Panc1 (cell line): ENCODE data around the gene ZFHX2.

Experiments
- POLR2AphosphoS5 ChIP-seq: IDR thresholded peaks from 2 replicates; pipeline ENCODE4 v1.6.1; 2012; ENCODE audit warnings: mild to moderate bottlenecking, low read depth, low read length, moderate library complexity
- REST ChIP-seq, 2 experiments: IDR thresholded peaks; 2 replicates each; pipeline ENCODE4 v1.6.1; 2011 to 2012; ENCODE audit warnings: low read depth in 2 of 2, control low read depth in 1 of 2, low read length in 1 of 2, mild to moderate bottlenecking in 1 of 2, moderate library complexity in 1 of 2; ENCODE audit not compliant: insufficient read depth in 1 of 2
- TF ChIP-seq, protein P1 (sequence below): fragments of 450-650 bp; IDR thresholded peaks from 2 replicates; pipeline ENCODE4 v1.5.1; 2017; ENCODE audit warnings: mild to moderate bottlenecking

GRCh38 chr14:23517650-23518326 lies 33.8 kb downstream of the ZFHX2 start:
- TF ChIP-seq, protein P1, sequence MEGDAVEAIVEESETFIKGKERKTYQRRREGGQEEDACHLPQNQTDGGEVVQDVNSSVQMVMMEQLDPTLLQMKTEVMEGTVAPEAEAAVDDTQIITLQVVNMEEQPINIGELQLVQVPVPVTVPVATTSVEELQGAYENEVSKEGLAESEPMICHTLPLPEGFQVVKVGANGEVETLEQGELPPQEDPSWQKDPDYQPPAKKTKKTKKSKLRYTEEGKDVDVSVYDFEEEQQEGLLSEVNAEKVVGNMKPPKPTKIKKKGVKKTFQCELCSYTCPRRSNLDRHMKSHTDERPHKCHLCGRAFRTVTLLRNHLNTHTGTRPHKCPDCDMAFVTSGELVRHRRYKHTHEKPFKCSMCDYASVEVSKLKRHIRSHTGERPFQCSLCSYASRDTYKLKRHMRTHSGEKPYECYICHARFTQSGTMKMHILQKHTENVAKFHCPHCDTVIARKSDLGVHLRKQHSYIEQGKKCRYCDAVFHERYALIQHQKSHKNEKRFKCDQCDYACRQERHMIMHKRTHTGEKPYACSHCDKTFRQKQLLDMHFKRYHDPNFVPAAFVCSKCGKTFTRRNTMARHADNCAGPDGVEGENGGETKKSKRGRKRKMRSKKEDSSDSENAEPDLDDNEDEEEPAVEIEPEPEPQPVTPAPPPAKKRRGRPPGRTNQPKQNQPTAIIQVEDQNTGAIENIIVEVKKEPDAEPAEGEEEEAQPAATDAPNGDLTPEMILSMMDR, result no peak
- TF ChIP-seq POLR2AphosphoS5, result no peak
- no peak for TF ChIP-seq REST (IDR thresholded peaks at IDR 0.05; ENCODE audit: insufficient read depth in 1 of 2, low read depth in 2 of 2, low read length in 1 of 2)
